ENCODE data around the gene ANTKMT. TPM values are rescaled to one million over a fixed set of nuclear protein-coding genes. Genes with fewer than 3 reads are reported as not detected.
"Not testable (repeated sequence)": the region's sequence is repeated elsewhere in the genome, so short reads cannot be mapped to it uniquely, and the experiment has no call there.

Gene ANTKMT
- polyA plus RNA-seq, 4 donors = 13.5 to 27.8 (median 14.4) TPM

GRCh38 chr16:712740-713250 is 8.2 kb upstream of the ANTKMT start:
- DNase-seq (ENCODE audit: low read depth in 4 of 4, low spot score in 3 of 4) = not testable (repeated sequence)

GRCh38 chr16:714079-714478 is 6.9 kb upstream of the ANTKMT start:
- no peak for DNase-seq (ENCODE audit: low read depth in 4 of 4, low spot score in 3 of 4)

- DNase-seq (ENCODE audit: low read depth in 4 of 4, low spot score in 3 of 4) = peak in 3 of 4 donors; percentile 70 to 79 (median 72)
Measured at GRCh38 chr16:714558-715476, 6.1 kb upstream of the ANTKMT start, which contains the start of gene METRN. METRN (plus strand) TSS chr16:715118; CDS start chr16:715290, 172 bp downstream.

GRCh38 chr16:715477-716199 is 5.3 kb upstream of the ANTKMT start:
- no peak for DNase-seq (ENCODE audit: low read depth in 4 of 4, low spot score in 3 of 4)

GRCh38 chr16:716200-716568 is 4.8 kb upstream of the ANTKMT start:
- no peak for DNase-seq (ENCODE audit: low read depth in 4 of 4, low spot score in 3 of 4)

GRCh38 chr16:716768-717325 is 4.1 kb upstream of the ANTKMT start:
- no peak for DNase-seq (ENCODE audit: low read depth in 4 of 4, low spot score in 3 of 4)

- DNase-seq (ENCODE audit: low read depth in 4 of 4, low spot score in 3 of 4) = no peak
Measured at GRCh38 chr16:717450-718245, 3.3 kb upstream of the ANTKMT start.

- no peak for DNase-seq (ENCODE audit: low read depth in 4 of 4, low spot score in 3 of 4)
Measured at GRCh38 chr16:718389-718788, 2.6 kb upstream of the ANTKMT start.

- DNase-seq (ENCODE audit: low read depth in 4 of 4, low spot score in 3 of 4) = no peak
Measured at GRCh38 chr16:718922-719321, 2.0 kb upstream of the ANTKMT start.

GRCh38 chr16:719815-720446 is 1.0 kb upstream of the ANTKMT start:
- DNase-seq (ENCODE audit: low read depth in 4 of 4, low spot score in 3 of 4) = no peak

- DNase-seq (ENCODE audit: low read depth in 4 of 4, low spot score in 3 of 4) = no peak
Measured at GRCh38 chr16:720447-720989, 428 bp upstream of the ANTKMT start.

- no peak for DNase-seq (ENCODE audit: low read depth in 4 of 4, low spot score in 3 of 4)
Measured at GRCh38 chr16:721765-722540, 1.0 kb downstream of the ANTKMT start.

GRCh38 chr16:722835-723633 is 2.1 kb downstream of the ANTKMT start:
- DNase-seq (ENCODE audit: low read depth in 4 of 4, low spot score in 3 of 4) = no peak

- no peak for DNase-seq (ENCODE audit: low read depth in 4 of 4, low spot score in 3 of 4)
Measured at GRCh38 chr16:723695-724094, 2.7 kb downstream of the ANTKMT start.

GRCh38 chr16:724188-725040 is 3.5 kb downstream of the ANTKMT start:
- no peak for DNase-seq (ENCODE audit: low read depth in 4 of 4, low spot score in 3 of 4)

GRCh38 chr16:725041-725376 is 4.1 kb downstream of the ANTKMT start:
- no peak for DNase-seq (ENCODE audit: low read depth in 4 of 4, low spot score in 3 of 4)
